ENCODE measurements around the gene DYRK3.

Gene DYRK3

DNA sequence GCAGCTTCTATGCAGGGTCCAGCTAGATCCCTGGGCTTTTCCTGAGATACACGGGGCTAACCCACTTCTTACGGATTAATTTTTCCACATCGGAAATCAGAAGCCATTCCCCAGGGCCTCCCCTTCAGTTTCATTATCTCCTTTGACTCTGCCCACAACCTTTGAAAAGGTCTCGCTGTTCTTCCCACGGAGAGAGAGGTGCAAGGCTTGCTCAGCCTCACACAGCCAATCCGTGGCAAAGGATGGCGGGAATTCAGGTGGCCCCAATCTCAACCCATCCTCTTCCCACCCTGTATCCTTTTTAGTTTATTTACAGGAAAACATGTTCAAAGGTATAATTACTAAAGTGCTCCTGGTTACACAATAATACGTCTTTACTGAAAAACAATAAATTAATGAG is 48.7 kb downstream of the DYRK3 start:
- DNase-seq (ENCODE audit: low spot score) = no peak

GRCh38 chr1:206684478-206685333 is 49.4 kb downstream of the DYRK3 start, which contains the start of gene MAPKAPK2:
MAPKAPK2 (plus strand) TSS chr1:206684905; CDS start chr1:206685230, 325 bp downstream.
- DNase-seq (ENCODE audit: low spot score) = peak; percentile 89

- DNase-seq (ENCODE audit: low spot score) = peak; percentile 67
Observed at GRCh38 chr1:206685334-206685768, 50.0 kb downstream of the DYRK3 start.

- peak; percentile 75 for DNase-seq (ENCODE audit: low spot score)
Observed at GRCh38 chr1:206685769-206686477, 50.6 kb downstream of the DYRK3 start.

- DNase-seq (ENCODE audit: low spot score) = no peak
Observed at GRCh38 chr1:206686478-206687249, 51.3 kb downstream of the DYRK3 start.

DNA sequence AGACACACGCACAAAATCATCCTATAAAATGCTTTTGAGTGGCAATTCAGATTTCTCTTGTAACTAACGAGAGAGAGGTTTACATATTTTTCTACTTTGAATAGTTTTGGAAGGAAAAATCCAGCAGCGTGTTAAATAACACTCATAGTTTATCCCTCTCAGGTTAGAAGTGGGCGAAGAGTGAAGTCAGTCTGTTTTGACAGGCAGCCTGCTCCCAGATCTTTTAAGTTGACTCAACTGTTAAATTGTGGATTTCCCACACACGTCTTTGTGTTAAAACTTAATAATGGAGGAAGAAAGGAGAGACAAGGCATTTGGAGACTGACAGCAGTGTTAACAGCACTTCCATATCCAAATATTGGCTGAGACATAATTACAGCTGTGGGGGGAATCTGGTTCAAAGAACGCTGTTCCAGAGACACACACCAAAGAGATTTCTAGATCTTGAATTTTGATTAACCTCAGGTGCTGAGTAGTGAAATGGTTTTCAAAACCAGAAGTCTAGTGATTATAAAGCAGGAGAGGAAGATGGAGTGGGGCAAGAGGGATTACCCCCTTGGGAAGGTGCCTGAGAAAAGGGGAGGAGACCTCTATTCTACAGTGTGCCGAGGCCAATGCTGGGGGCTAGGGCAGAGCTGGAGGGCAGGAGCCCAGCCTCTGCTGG is 52.0 kb downstream of the DYRK3 start:
- DNase-seq (ENCODE audit: low spot score) = no peak

- no peak for DNase-seq (ENCODE audit: low spot score)
Observed at GRCh38 chr1:206687915-206688442, 52.6 kb downstream of the DYRK3 start.

GRCh38 chr1:206690516-206690915 is 55.2 kb downstream of the DYRK3 start:
- no peak for DNase-seq (ENCODE audit: low spot score)

DNA sequence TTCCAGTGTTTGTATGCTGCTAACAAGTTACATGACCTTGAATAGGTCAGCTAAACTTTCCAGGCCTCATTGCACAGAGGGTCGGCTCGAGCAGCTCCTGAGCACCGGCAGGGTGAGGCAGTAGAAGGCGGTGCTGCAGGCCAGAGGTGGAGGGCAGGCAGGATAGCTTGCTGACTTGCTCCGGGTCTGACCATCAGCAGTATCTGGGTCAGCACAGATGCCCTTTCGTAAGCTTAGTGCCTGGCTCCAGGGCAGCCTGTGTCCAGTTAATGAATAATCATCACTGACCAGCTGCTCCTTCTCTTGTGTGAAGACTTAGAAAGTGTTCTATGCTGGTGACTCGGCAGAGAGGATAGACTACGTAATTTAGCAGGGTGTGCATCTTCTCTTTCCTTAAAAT is 56.3 kb downstream of the DYRK3 start:
- no peak for DNase-seq (ENCODE audit: low spot score)

GRCh38 chr1:206693029-206693428 is 57.7 kb downstream of the DYRK3 start:
- DNase-seq (ENCODE audit: low spot score) = no peak

DNA sequence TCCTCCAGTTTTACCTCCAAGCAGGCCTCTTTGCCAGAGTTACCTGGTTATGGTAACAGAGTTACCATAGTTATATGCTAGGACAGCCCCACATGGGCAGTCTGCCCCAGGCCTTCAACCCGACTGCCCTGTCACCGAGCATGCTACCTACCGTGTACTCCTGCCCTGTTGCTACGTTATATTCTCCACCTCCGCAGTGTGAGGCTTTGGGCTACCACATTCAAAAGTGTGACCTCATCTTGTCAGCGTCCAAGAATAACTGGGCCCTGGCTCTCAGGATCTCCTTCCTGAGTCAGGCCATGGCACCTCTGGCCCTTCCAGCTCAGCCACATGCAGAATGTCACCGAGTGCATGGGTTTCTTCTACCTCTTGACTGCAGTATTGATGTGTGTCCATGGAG is 58.3 kb downstream of the DYRK3 start:
- no peak for DNase-seq (ENCODE audit: low spot score)

- DNase-seq (ENCODE audit: low spot score) = no peak
Observed at GRCh38 chr1:206694171-206695124, 59.1 kb downstream of the DYRK3 start.

DNA sequence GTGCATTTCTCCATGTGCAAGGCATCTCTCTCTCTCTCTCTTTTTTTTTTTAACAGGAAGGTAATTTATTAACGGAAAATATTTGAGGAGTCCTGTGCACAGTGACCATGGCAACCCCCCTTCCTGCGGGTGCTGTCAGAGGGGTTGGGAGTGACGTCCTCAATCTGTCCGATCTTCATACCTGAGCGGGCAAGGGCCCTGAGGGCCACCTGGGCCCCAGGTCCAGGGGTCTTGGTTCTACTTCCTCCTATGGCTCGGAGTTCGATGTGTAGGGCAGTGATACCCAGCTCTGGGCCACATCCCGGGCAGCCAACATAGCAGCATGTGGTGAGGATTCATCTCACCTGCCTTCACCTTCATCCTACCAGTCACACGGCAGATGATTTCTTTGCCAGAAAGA is 60.4 kb downstream of the DYRK3 start:
- no peak for DNase-seq (ENCODE audit: low spot score)

DNA sequence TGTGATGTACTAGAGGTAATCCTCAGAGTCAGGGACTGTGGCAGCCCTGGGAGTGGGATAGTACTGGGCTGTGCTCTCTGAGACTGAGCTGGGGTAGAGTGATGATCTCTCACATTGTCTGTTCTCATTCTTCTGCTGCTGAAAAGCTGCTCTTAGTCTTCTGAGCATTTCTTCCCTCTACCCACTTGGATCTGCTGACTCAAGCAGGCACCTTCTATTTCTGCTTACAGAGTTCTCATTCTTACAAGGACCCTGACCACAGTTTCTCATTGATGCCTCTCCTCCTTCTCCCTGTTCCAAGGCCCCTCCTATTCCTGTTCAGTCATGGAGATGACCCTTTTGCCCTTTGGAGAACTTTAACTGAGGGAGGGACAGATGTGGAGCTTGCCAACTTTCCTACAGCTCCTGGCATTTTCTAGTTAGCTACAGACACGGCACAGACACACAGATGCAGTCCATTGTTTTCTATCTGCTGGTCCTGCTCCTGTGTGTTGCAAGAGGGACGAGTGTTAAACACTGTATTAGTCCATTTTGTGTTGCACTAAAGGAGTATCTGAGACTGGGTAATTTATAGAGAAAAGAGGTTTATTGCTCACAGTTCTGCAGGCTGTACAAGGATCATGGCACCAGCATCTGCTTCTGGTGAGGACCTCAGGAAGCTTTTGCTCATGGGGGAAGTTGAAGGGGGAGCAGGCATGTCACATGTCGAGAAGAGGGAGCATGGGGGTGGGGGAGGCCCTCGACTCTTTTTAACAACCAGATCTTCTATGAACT is 61.7 kb downstream of the DYRK3 start:
- DNase-seq (ENCODE audit: low spot score) = no peak

GRCh38 chr1:206698011-206698410 is 62.7 kb downstream of the DYRK3 start:
- DNase-seq (ENCODE audit: low spot score) = no peak
